SK-N-MC (cell line): ENCODE results near the gene MACROD2.

Experiments used
- EZH2 ChIP-seq: fragments of 200-600 bp; sonication (generic); IDR thresholded peaks from one replicate; pipeline ENCODE4 v1.6.1; 2017; ENCODE audit warnings: antibody characterized with exemption
- FOXP2 ChIP-seq: optimal IDR thresholded peaks from 2 replicates; pipeline ENCODE3; 2011; ENCODE audit warnings: mild to moderate bottlenecking, moderate library complexity; ENCODE audit not compliant: insufficient read depth; ENCODE audit errors: extremely low read length, control extremely low read depth
- POLR2AphosphoS5 ChIP-seq: IDR thresholded peaks from 2 replicates; pipeline ENCODE4 v1.6.1; 2012; ENCODE audit warnings: mild to moderate bottlenecking, low read depth, low read length, borderline replicate concordance

DNA sequence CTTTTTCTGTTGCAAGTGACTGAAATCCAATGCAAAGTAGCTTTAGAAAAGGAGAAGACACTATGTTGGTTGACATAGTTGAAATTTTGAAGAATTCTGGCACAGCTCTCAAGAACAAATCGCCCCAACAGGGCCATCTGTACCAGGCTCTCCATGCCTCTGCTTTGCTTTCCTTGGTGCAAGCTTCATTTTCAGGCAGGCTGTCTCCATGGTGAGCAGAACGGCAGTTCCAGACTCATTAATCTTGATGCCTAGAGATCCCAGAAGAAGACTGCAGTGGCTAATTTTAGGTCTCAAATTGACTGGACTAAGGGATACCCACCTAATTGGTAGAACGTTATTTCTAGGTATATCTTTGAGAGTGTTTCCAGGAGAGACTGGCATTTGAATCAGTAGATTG, 1292.8 kb downstream of the MACROD2 start:
- no peak for TF ChIP-seq EZH2
- TF ChIP-seq POLR2AphosphoS5: no peak
- TF ChIP-seq FOXP2: no peak
